ENCODE measurements around the gene COL19A1. TPM values are rescaled to one million over a fixed set of nuclear protein-coding genes. Genes with fewer than 3 reads are reported as not detected.

The COL19A1 gene
- total RNA-seq, 1 experiment from 2014 or later: not detected

DNA sequence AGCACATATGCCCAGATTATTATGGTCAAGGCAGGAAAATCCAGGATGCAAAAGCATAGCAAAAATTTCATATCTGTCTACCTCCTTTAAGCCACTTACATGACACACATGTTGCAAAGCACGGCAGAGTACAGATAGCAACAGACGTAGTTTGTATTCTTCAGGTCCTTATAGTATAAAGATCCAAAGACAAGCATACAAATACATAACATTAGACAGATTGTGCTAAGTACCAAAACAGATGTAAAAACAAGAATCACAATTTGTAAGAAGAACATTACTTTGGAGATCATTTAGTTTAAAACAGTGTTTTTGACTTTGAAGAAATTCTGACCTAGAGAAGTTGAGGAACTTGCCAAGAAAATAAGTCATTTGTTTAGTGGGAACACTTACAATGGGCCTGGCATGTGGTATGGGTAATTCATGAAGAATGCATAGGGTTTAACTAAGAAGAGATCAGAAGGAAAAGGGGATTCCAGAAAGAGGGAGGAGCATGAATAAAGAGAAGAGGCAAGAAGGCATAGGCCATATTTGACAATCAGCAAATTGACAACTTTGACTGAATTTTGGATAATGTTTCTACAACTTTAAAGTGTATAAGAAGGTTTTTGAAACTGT is 39.0 kb upstream of the COL19A1 start:
- no peak overlapping the region for H3K27ac Mint-ChIP-seq (ENCODE audit: low read depth, unreplicated experiment)
- no peak overlapping the region for H3K4me3 Mint-ChIP-seq (ENCODE audit: unreplicated experiment)
- no peaks in the 10 kb centered on the region for H3K4me1 Mint-ChIP-seq (ENCODE audit: insufficient read depth, unreplicated experiment)
- no peaks in the 10 kb centered on the region for H3K9me3 Mint-ChIP-seq (ENCODE audit: unreplicated experiment)
- TF ChIP-seq CTCF (IDR thresholded peaks at IDR 0.05; ENCODE audit: unreplicated experiment): no peak
- CTCF ChIA-PET: no interaction called here
- H3K27me3 Mint-ChIP-seq (ENCODE audit: insufficient read depth, unreplicated experiment): peaks cover 68% of the 10 kb centered on the region
- no TSS peak for BruUV-seq (replicated peaks)
- intact Hi-C loops (cut with micrococcal nuclease): no loop called here
- POLR2A ChIA-PET: no interaction called here
- H3K36me3 Mint-ChIP-seq (ENCODE audit: insufficient read depth, unreplicated experiment): no peaks in the 10 kb centered on the region
- DNase-seq (ENCODE audit: unreplicated experiment): no peak

DNA sequence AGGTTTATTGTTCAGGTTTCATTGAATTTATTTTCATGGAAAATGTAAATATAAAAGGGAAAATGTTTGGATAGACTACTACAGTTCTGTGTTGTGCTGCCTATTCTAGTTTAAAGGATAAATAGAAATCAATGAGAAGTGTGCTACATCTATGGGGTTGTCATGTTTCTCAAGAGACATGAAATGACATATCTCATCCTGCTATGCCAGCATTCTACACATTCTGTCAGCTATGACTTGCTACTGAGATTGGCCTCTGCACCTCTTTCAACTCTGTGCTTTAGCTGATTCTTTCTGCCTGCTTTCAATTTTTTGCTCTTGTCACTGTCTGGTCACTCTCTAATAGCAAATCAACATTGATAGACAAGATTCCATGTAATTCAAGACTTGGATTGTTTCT is 33.8 kb upstream of the COL19A1 start:
- intact Hi-C loops (cut with micrococcal nuclease): no loop called here

GRCh38 chr6:69835414-69836179 is 30.8 kb upstream of the COL19A1 start:
- TF ChIP-seq CTCF (IDR thresholded peaks at IDR 0.05; ENCODE audit: unreplicated experiment): peak; percentile 64
- no peaks in the 10 kb centered on the region for H3K4me1 Mint-ChIP-seq (ENCODE audit: insufficient read depth, unreplicated experiment)
- H3K4me3 Mint-ChIP-seq (ENCODE audit: unreplicated experiment): no peak overlapping the region
- no peak overlapping the region for H3K27ac Mint-ChIP-seq (ENCODE audit: low read depth, unreplicated experiment)
- intact Hi-C loops (cut with micrococcal nuclease): loop anchor here (1.0 to 5.0 kb wide), 3 partner anchors 273 to 958 kb away; no protein-coding TSS in a partner anchor
- H3K36me3 Mint-ChIP-seq (ENCODE audit: insufficient read depth, unreplicated experiment): no peaks in the 10 kb centered on the region
- no peaks in the 10 kb centered on the region for H3K9me3 Mint-ChIP-seq (ENCODE audit: unreplicated experiment)
- POLR2A ChIA-PET: no interaction called here
- H3K27me3 Mint-ChIP-seq (ENCODE audit: insufficient read depth, unreplicated experiment): peaks cover 94% of the 10 kb centered on the region
- no TSS peak for BruUV-seq (replicated peaks)
- DNase-seq (ENCODE audit: unreplicated experiment): peak; percentile 60
- CTCF ChIA-PET: interaction anchor here (0.6 to 2.5 kb wide), 11 partner anchors 21 to 648 kb away, joined by 3 to 19 read pairs (median 3); no protein-coding TSS in a partner anchor

More for the DNA sequence above, 33.8 kb upstream of the COL19A1 start:
- TF ChIP-seq CTCF (IDR thresholded peaks at IDR 0.05; ENCODE audit: unreplicated experiment): no peak
- H3K36me3 Mint-ChIP-seq (ENCODE audit: insufficient read depth, unreplicated experiment): no peaks in the 10 kb centered on the region
- no peak overlapping the region for H3K27ac Mint-ChIP-seq (ENCODE audit: low read depth, unreplicated experiment)
- H3K27me3 Mint-ChIP-seq (ENCODE audit: insufficient read depth, unreplicated experiment): peaks cover 94% of the 10 kb centered on the region
- CTCF ChIA-PET: interaction anchor here (0.6 to 0.8 kb wide), 3 partner anchors 239 to 729 kb away, joined by 3 to 4 read pairs (median 4); no protein-coding TSS in a partner anchor
- H3K4me1 Mint-ChIP-seq (ENCODE audit: insufficient read depth, unreplicated experiment): no peaks in the 10 kb centered on the region
- no peaks in the 10 kb centered on the region for H3K9me3 Mint-ChIP-seq (ENCODE audit: unreplicated experiment)
- no TSS peak for BruUV-seq (replicated peaks)
- no peak overlapping the region for H3K4me3 Mint-ChIP-seq (ENCODE audit: unreplicated experiment)
- POLR2A ChIA-PET: no interaction called here
- DNase-seq (ENCODE audit: unreplicated experiment): no peak

DNA sequence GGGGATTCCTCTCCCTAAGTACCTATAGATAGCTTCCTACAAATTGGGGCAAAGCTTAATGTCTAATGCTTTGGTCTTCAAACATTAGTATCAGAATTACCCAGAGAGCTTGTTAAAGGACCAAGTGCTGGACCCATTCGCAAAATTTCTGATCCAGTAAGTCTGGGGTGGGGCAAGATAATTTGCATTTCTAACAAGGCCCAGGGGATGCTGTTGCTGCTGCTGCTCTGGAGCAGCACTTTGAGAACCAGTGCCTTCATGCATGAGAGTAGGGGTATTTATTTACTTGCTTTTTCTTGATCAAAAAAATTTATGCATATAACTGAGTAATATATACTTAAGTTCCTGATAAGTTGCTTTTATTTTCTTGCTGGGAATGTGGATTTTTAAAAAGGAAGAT is 24.5 kb upstream of the COL19A1 start:
- CTCF ChIA-PET: interaction anchor here (0.8 to 0.9 kb wide), 2 partner anchors 109 to 265 kb away, joined by 3 read pairs; no protein-coding TSS in a partner anchor
- Mint-ChIP-seq H3K9me3 (ENCODE audit: unreplicated experiment) (no peaks in the 10 kb centered on the region), H3K36me3 (ENCODE audit: insufficient read depth, unreplicated experiment) (no peaks in the 10 kb centered on the region), H3K4me3 (ENCODE audit: unreplicated experiment) (no peak overlapping the region), H3K27me3 (ENCODE audit: insufficient read depth, unreplicated experiment) (peaks cover 95% of the 10 kb centered on the region), H3K27ac (ENCODE audit: low read depth, unreplicated experiment) (no peak overlapping the region), H3K4me1 (ENCODE audit: insufficient read depth, unreplicated experiment) (no peaks in the 10 kb centered on the region)
- DNase-seq (ENCODE audit: unreplicated experiment): no peak
- no peak for TF ChIP-seq CTCF (IDR thresholded peaks at IDR 0.05; ENCODE audit: unreplicated experiment)
- POLR2A ChIA-PET: no interaction called here
- intact Hi-C loops (cut with micrococcal nuclease): no loop called here
- no TSS peak for BruUV-seq (replicated peaks)
